ENCODE data around the gene NEUROD2. TPM values are rescaled to one million over a fixed set of nuclear protein-coding genes. Genes with fewer than 3 reads are reported as not detected.
"Not testable (repeated sequence)": the region's sequence is repeated elsewhere in the genome, so short reads cannot be mapped to it uniquely, and the experiment has no call there.

NEUROD2 gene
- polyA plus RNA-seq, 1 donor from 2014 or later = not detected

- H3K27ac ChIP-seq (ENCODE audit: low read length); H2AFZ ChIP-seq (ENCODE audit: low read depth, low read length); H3K9ac ChIP-seq (ENCODE audit: low read length); H3F3A ChIP-seq (ENCODE audit: insufficient read depth, low read length, poor library complexity, severe bottlenecking); H3K9me2 ChIP-seq (ENCODE audit: insufficient read depth, low read length); H3K79me2 ChIP-seq (replicated peaks; ENCODE audit: insufficient read depth, low read length); H3K36me3 ChIP-seq (ENCODE audit: insufficient read depth, low read length); H3K9me3 ChIP-seq (ENCODE audit: low read length); H3K4me2 ChIP-seq (ENCODE audit: low read length); H3K4me3 ChIP-seq (ENCODE audit: low read length); H4K20me1 ChIP-seq (ENCODE audit: insufficient read depth): not testable (repeated sequence)
- H3K27me3 ChIP-seq (ENCODE audit: insufficient read depth, low read depth, low read length) = peaks cover 43% of the 10 kb centered on the region
Observed at GRCh38 chr17:39590180-39590579, 17.5 kb downstream of the NEUROD2 start.

- H2AFZ ChIP-seq (ENCODE audit: low read depth, low read length) = no peak overlapping the region
- no peaks in the 10 kb centered on the region for H3K36me3 ChIP-seq (ENCODE audit: insufficient read depth, low read length)
- no peak overlapping the region for H3K4me3 ChIP-seq (ENCODE audit: low read length)
- no peaks in the 10 kb centered on the region for H3K9me3 ChIP-seq (ENCODE audit: low read length)
- no peaks in the 10 kb centered on the region for H3K27me3 ChIP-seq (ENCODE audit: insufficient read depth, low read depth, low read length)
- H3K27ac ChIP-seq (ENCODE audit: low read length) = no peak overlapping the region
- H3K79me2 ChIP-seq (replicated peaks; ENCODE audit: insufficient read depth, low read length) = no peaks in the 10 kb centered on the region
- TF ChIP-seq REST (IDR thresholded peaks at IDR 0.05; ENCODE audit: borderline replicate concordance) (no peak), EP300 (conservative IDR thresholded peaks at IDR 0.05; ENCODE audit: poor library complexity, severe bottlenecking) (no peak), RAD21 (conservative IDR thresholded peaks at IDR 0.05) (no peak), EZH2 (IDR thresholded peaks at IDR 0.05; ENCODE audit: borderline replicate concordance, insufficient read depth, low read length, poor library complexity, severe bottlenecking) (no peak), MXI1 (conservative IDR thresholded peaks at IDR 0.05; ENCODE audit: poor library complexity, severe bottlenecking) (no peak)
- no peaks in the 10 kb centered on the region for H4K20me1 ChIP-seq (ENCODE audit: insufficient read depth)
- H3K4me2 ChIP-seq (ENCODE audit: low read length) = no peak overlapping the region
- no peak overlapping the region for H3K9ac ChIP-seq (ENCODE audit: low read length)
- H3F3A ChIP-seq (ENCODE audit: insufficient read depth, low read length, poor library complexity, severe bottlenecking) = no peaks in the 10 kb centered on the region
- no peaks in the 10 kb centered on the region for H3K9me2 ChIP-seq (ENCODE audit: insufficient read depth, low read length)
Observed at GRCh38 chr17:39582658-39583057, 25.1 kb downstream of the NEUROD2 start.

GRCh38 chr17:39581759-39582085 lies 26.0 kb downstream of the NEUROD2 start:
- Histone ChIP-seq H2AFZ (ENCODE audit: low read depth, low read length) (no peak overlapping the region), H4K20me1 (ENCODE audit: insufficient read depth) (no peaks in the 10 kb centered on the region), H3K36me3 (ENCODE audit: insufficient read depth, low read length) (no peaks in the 10 kb centered on the region), H3K9me3 (ENCODE audit: low read length) (no peaks in the 10 kb centered on the region), H3F3A (ENCODE audit: insufficient read depth, low read length, poor library complexity, severe bottlenecking) (no peaks in the 10 kb centered on the region), H3K4me3 (ENCODE audit: low read length) (no peak overlapping the region), H3K27ac (ENCODE audit: low read length) (no peak overlapping the region), H3K4me2 (ENCODE audit: low read length) (no peak overlapping the region), H3K27me3 (ENCODE audit: insufficient read depth, low read depth, low read length) (no peaks in the 10 kb centered on the region), H3K9me2 (ENCODE audit: insufficient read depth, low read length) (no peaks in the 10 kb centered on the region), H3K9ac (ENCODE audit: low read length) (no peak overlapping the region), H3K79me2 (replicated peaks; ENCODE audit: insufficient read depth, low read length) (no peaks in the 10 kb centered on the region)
- no peak for TF ChIP-seq CTCF (IDR thresholded peaks at IDR 0.05; ENCODE audit: poor library complexity, severe bottlenecking)
- no peak for TF ChIP-seq POLR2AphosphoS5 (IDR thresholded peaks at IDR 0.05)
- TF ChIP-seq TAF1 (IDR thresholded peaks at IDR 0.05; ENCODE audit: low read depth) = no peak
- TF ChIP-seq EP300 (conservative IDR thresholded peaks at IDR 0.05; ENCODE audit: poor library complexity, severe bottlenecking) = no peak
- no peak for TF ChIP-seq EZH2 (IDR thresholded peaks at IDR 0.05; ENCODE audit: borderline replicate concordance, insufficient read depth, low read length, poor library complexity, severe bottlenecking)
- no peak for TF ChIP-seq REST (IDR thresholded peaks at IDR 0.05; ENCODE audit: borderline replicate concordance)
- no peak for TF ChIP-seq RAD21 (conservative IDR thresholded peaks at IDR 0.05)
- no peak for TF ChIP-seq MXI1 (conservative IDR thresholded peaks at IDR 0.05; ENCODE audit: poor library complexity, severe bottlenecking)
- no peak for TF ChIP-seq SMC3 (conservative IDR thresholded peaks at IDR 0.05; ENCODE audit: poor library complexity)

Measured in neural cell (in vitro differentiated cells).